HCT116 (cell line): ENCODE measurements around the gene YAP1. TPM values are rescaled to one million over a fixed set of nuclear protein-coding genes. Genes with fewer than 3 reads are reported as not detected.

Source experiments
- ATAC-seq: fragments of 200-7000 bp; cut with Tn5 transposase; 2 replicates; pipeline ENCODE4 v1.9.1; 2020; ENCODE audit warnings: mild to moderate bottlenecking, moderate library complexity
- BruUV-seq: library from RNA; stranded (reverse); fragments of 400-500 nt; replicated peaks from 2 replicates; lab custom pipeline; 2021; lab: Mats Ljungman, UMichigan
- CTCF ChIA-PET: fragments of 300-600 bp; sonication (Branson Sonifier 250); formaldehyde crosslinking; loops from one replicate; lab custom pipeline; 2021; ENCODE audit warnings: antibody characterized with exemption; lab: Charles Lee
- POLR2A ChIA-PET: fragments of 300-600, 350-600 bp; sonication (Branson Sonifier 250); formaldehyde crosslinking; loops from one replicate; lab custom pipeline; 2021; ENCODE audit warnings: antibody characterized with exemption; lab: Charles Lee
- RAD21 ChIA-PET, 2 experiments: fragments of 300-600 bp; sonication (Branson Sonifier 250); formaldehyde crosslinking; loops; one replicate each; lab custom pipeline; 2023; ENCODE audit warnings: low total read pairs in 2 of 2; ENCODE audit not compliant: uncharacterized antibody in 2 of 2, unreplicated experiment in 2 of 2, low non-redundant PET in 1 of 2; lab: Charles Lee
- DNase-seq: peaks from one replicate; pipeline ENCODE4 v3.0.0-alpha.2; 2010; ENCODE audit warnings: low read depth, low spot score
- H2AFZ ChIP-seq: fragments of 200-600 bp; shearing (Covaris generic), sonication (generic); 2 replicates; pipeline ENCODE4 v1.6.1; 2017; ENCODE audit warnings: low read depth, mixed run types, mixed read lengths, antibody characterized with exemption, low read length; ENCODE audit not compliant: poor library complexity, severe bottlenecking
- H3K27ac ChIP-seq: 2 replicates; pipeline ENCODE4 v1.5.1; 2012; ENCODE audit warnings: low read depth, low read length
- H3K27me3 ChIP-seq: fragments of 200-600 bp; sonication (generic); 2 replicates; pipeline ENCODE4 v1.6.1; 2016; ENCODE audit warnings: mixed run types, low read length, mixed read lengths; ENCODE audit not compliant: insufficient read depth
- H3K36me3 ChIP-seq, 2 experiments: fragments of 200-500 bp in 1 of 2; fragments of 200-600 bp in 1 of 2; sonication (Bioruptor generic) in 1 of 2; sonication (generic) in 1 of 2; 2 replicates each; pipeline versions ENCODE4 v1.5.1 to v1.6.1; 2014 to 2016; ENCODE audit warnings: low read length in 2 of 2, inconsistent platforms in 1 of 2, mixed read lengths in 1 of 2, mixed run types in 1 of 2; ENCODE audit not compliant: insufficient read depth in 2 of 2, control insufficient read depth in 1 of 2
- H3K4me1 ChIP-seq, 2 experiments: fragments of 200-600 bp in 1 of 2; sonication (generic) in 1 of 2; 2 replicates each; pipeline versions ENCODE4 v1.5.1 to v1.6.1; 2012 to 2017; ENCODE audit warnings: low read length in 2 of 2, inconsistent platforms in 1 of 2, mild to moderate bottlenecking in 1 of 2, mixed read lengths in 1 of 2, mixed run types in 1 of 2, moderate library complexity in 1 of 2; ENCODE audit not compliant: insufficient read depth in 2 of 2, control insufficient read depth in 1 of 2
- H3K4me2 ChIP-seq: fragments of 200-600 bp; sonication (generic); 2 replicates; pipeline ENCODE4 v1.6.1; 2017; ENCODE audit warnings: mixed run types, low read length, mixed read lengths
- H3K4me3 ChIP-seq, 2 experiments: fragments of 200-600 bp in 1 of 2; sonication (generic) in 1 of 2; replicated peaks in 1 of 2; 2 replicates each; pipeline ENCODE4 v1.5.1; 2011 to 2016; ENCODE audit warnings: low read length in 2 of 2, control low read depth in 1 of 2, low read depth in 1 of 2, mild to moderate bottlenecking in 1 of 2, mixed read lengths in 1 of 2, mixed run types in 1 of 2
- H3K79me2 ChIP-seq: fragments of 200-600 bp; sonication (generic); 2 replicates; pipeline ENCODE4 v1.6.1; 2017; ENCODE audit warnings: mild to moderate bottlenecking, mixed run types, low read length, moderate library complexity, mixed read lengths; ENCODE audit not compliant: insufficient read depth
- H3K9ac ChIP-seq: fragments of 200-600 bp; sonication (generic); 2 replicates; pipeline ENCODE4 v1.6.1; 2016; ENCODE audit warnings: low read length, mixed read lengths
- H3K9me2 ChIP-seq: fragments of 200-600 bp; sonication (generic), shearing (Covaris generic); 2 replicates; pipeline ENCODE4 v1.6.1; 2017; ENCODE audit warnings: mixed run types, mild to moderate bottlenecking, moderate library complexity; ENCODE audit not compliant: insufficient read depth
- H3K9me3 ChIP-seq, 2 experiments: fragments of 200-500 bp in 1 of 2; fragments of 200-600 bp in 1 of 2; sonication (Bioruptor generic) in 1 of 2; sonication (generic) in 1 of 2; 2 replicates each; pipeline ENCODE4 v1.6.1; 2014 to 2017; ENCODE audit warnings: low read length in 2 of 2, mixed read lengths in 2 of 2, inconsistent platforms in 1 of 2, low read depth in 1 of 2, mild to moderate bottlenecking in 1 of 2, mixed run types in 1 of 2, moderate library complexity in 1 of 2; ENCODE audit not compliant: control insufficient read depth in 1 of 2, insufficient read depth in 1 of 2
- H4K20me1 ChIP-seq: fragments of 200-600 bp; sonication (generic), shearing (Covaris generic); 2 replicates; pipeline ENCODE4 v1.6.1; 2017; ENCODE audit warnings: mixed run types, mild to moderate bottlenecking, moderate library complexity; ENCODE audit not compliant: insufficient read depth
- CEBPB ChIP-seq: IDR thresholded peaks from 2 replicates; pipeline ENCODE4 v1.6.1; 2012; ENCODE audit warnings: low read depth
- EGR1 ChIP-seq: IDR thresholded peaks from 2 replicates; pipeline ENCODE4 v1.6.1; 2012; ENCODE audit warnings: low read depth
- EZH2 ChIP-seq: fragments of 200-600 bp; sonication (generic); IDR thresholded peaks from 2 replicates; pipeline ENCODE4 v1.6.1; 2017; ENCODE audit warnings: antibody characterized with exemption, mixed run types
- EZH2phosphoT487 ChIP-seq: fragments of 200-600 bp; IDR thresholded peaks from 2 replicates; pipeline ENCODE4 v1.6.1; 2018; ENCODE audit warnings: antibody characterized with exemption, borderline replicate concordance
- FOSL1 ChIP-seq: IDR thresholded peaks from 2 replicates; pipeline ENCODE4 v1.6.1; 2012; ENCODE audit warnings: low read depth
- JUND ChIP-seq: IDR thresholded peaks from 2 replicates; pipeline ENCODE4 v1.6.1; 2012
- POLR2A ChIP-seq: IDR thresholded peaks from 2 replicates; pipeline ENCODE4 v1.7.0; 2011; ENCODE audit warnings: borderline replicate concordance; ENCODE audit not compliant: insufficient read depth, insufficient read length; ENCODE audit errors: extremely low read depth
- POLR2AphosphoS5 ChIP-seq: IDR thresholded peaks from 2 replicates; pipeline ENCODE4 v1.6.1; 2011; ENCODE audit warnings: mild to moderate bottlenecking, low read depth, low read length, moderate library complexity
- RAD21 ChIP-seq: IDR thresholded peaks from 2 replicates; pipeline ENCODE4 v1.6.1; 2012; ENCODE audit warnings: low read depth, mild to moderate bottlenecking
- REST ChIP-seq: IDR thresholded peaks from 2 replicates; pipeline ENCODE4 v1.6.1; 2012; ENCODE audit warnings: low read depth
- SIN3A ChIP-seq: IDR thresholded peaks from 2 replicates; pipeline ENCODE4 v1.6.1; 2012; ENCODE audit warnings: low read depth
- SRF ChIP-seq: IDR thresholded peaks from 2 replicates; pipeline ENCODE4 v1.6.1; 2012; ENCODE audit warnings: low read depth
- TCF7L2 ChIP-seq: IDR thresholded peaks from 2 replicates; pipeline ENCODE4 v1.7.0; 2011; ENCODE audit warnings: borderline replicate concordance, inconsistent platforms; ENCODE audit not compliant: insufficient read depth, insufficient read length; ENCODE audit errors: extremely low read depth
- YY1 ChIP-seq: IDR thresholded peaks from 2 replicates; pipeline ENCODE4 v1.6.1; 2011; ENCODE audit warnings: low read length, low read depth, moderate library complexity, mild to moderate bottlenecking; ENCODE audit not compliant: insufficient replicate concordance; ENCODE audit errors: extremely low read depth
- ZBTB33 ChIP-seq: IDR thresholded peaks from 2 replicates; pipeline ENCODE4 v1.6.1; 2011; ENCODE audit warnings: mild to moderate bottlenecking, low read length, moderate library complexity; ENCODE audit not compliant: insufficient replicate concordance; ENCODE audit errors: extremely low read depth
- ZFX ChIP-seq: fragments of 450-650 bp; IDR thresholded peaks from 2 replicates; pipeline ENCODE4 v1.6.1; 2017
- ZNF274 ChIP-seq: fragments of 200-500 bp; sonication (Bioruptor generic); IDR thresholded peaks from 2 replicates; pipeline ENCODE4 v1.6.1; 2014; ENCODE audit warnings: mild to moderate bottlenecking, low read depth, low read length, inconsistent platforms
- intact Hi-C: fragments of 100-400 bp; cut with micrococcal nuclease; formaldehyde crosslinking; loops from 2 replicates; pipeline ENCODE4 v1.10.0; 2022
- total RNA-seq: library from RNA; stranded (reverse); gene quantifications from one replicate; pipeline ENCODE4 v1.2.1, GENCODE V29; 2021; ENCODE audit not compliant: unreplicated experiment

YAP1 gene
- total RNA-seq, 1 experiment from 2014 or later = 88.6 TPM

GRCh38 chr11:102114032-102114431 is 3.8 kb downstream of the YAP1 start:
- H3K79me2 ChIP-seq = peaks cover 78% of the 10 kb centered on the region
- peaks cover 61 to 75% of the 10 kb centered on the region in 2 experiments for H3K4me1 ChIP-seq
- no peak overlapping the region for H3K4me3 ChIP-seq
- no peak overlapping the region for H3K9ac ChIP-seq
- H3K36me3 ChIP-seq = peaks cover 0 to 16% of the 10 kb centered on the region in 2 experiments; a peak in 1 of 4 replicates
- ChIA-PET CTCF (no interaction called here), POLR2A (no interaction called here), RAD21 (no interaction called here)
- intact Hi-C loops = loop anchor here (5.0 kb wide), 3 partner anchors 58 to 153 kb away; no protein-coding TSS in a partner anchor
- no peaks in the 10 kb centered on the region for H4K20me1 ChIP-seq
- no peak overlapping the region for H3K27ac ChIP-seq
- no peaks in the 10 kb centered on the region for H3K27me3 ChIP-seq
- no peaks in the 10 kb centered on the region for H3K9me2 ChIP-seq
- peak overlapping the region; percentile 32 for H3K4me2 ChIP-seq
- no peak for ATAC-seq
- DNase-seq = no peak
- no peaks in the 10 kb centered on the region for H3K9me3 ChIP-seq
- no peak overlapping the region for H2AFZ ChIP-seq
- no peak for TF ChIP-seq POLR2AphosphoS5
- no peak for TF ChIP-seq EGR1
- TF ChIP-seq YY1 = no peak
- no peak for TF ChIP-seq ZNF274
- no peak for TF ChIP-seq EZH2
- TF ChIP-seq ZFX = no peak
- TF ChIP-seq FOSL1 = no peak
- no peak for TF ChIP-seq SRF
- no peak for TF ChIP-seq CEBPB
- TF ChIP-seq POLR2A = no peak
- no peak for TF ChIP-seq JUND
- no peak for TF ChIP-seq EZH2phosphoT487
- TF ChIP-seq SIN3A = no peak
- no TSS peak for BruUV-seq

GRCh38 chr11:102115557-102115956 is 5.3 kb downstream of the YAP1 start:
- peaks cover 0 to 16% of the 10 kb centered on the region in 2 experiments; a peak in 1 of 4 replicates for H3K36me3 ChIP-seq
- no peaks in the 10 kb centered on the region for H3K9me2 ChIP-seq
- peak overlapping the region; percentile 36 for H3K4me2 ChIP-seq
- H3K27me3 ChIP-seq = no peaks in the 10 kb centered on the region
- RAD21 ChIA-PET = no interaction called here
- H3K4me1 ChIP-seq = peaks cover 70 to 83% of the 10 kb centered on the region in 2 experiments
- intact Hi-C loops = no loop called here
- no peak overlapping the region for H3K4me3 ChIP-seq
- ATAC-seq = no peak
- CTCF ChIA-PET = no interaction called here
- BruUV-seq = no TSS peak
- no peak overlapping the region for H2AFZ ChIP-seq
- peaks cover 84% of the 10 kb centered on the region for H3K79me2 ChIP-seq
- H3K9me3 ChIP-seq = no peaks in the 10 kb centered on the region
- no peak for DNase-seq
- H3K27ac ChIP-seq = peak overlapping the region; percentile 25; the same call in 1 of the 2 replicates
- H3K9ac ChIP-seq = 0 out of 2 replicates have a peak overlapping the region, but pooled peaks have one; percentile 10
- POLR2A ChIA-PET = no interaction called here
- H4K20me1 ChIP-seq = no peaks in the 10 kb centered on the region
- TF ChIP-seq ZBTB33 = no peak
- no peak for TF ChIP-seq EZH2phosphoT487
- no peak for TF ChIP-seq FOSL1
- TF ChIP-seq TCF7L2 = no peak
- TF ChIP-seq RAD21 = no peak
- TF ChIP-seq REST = no peak
